GM04504 (cell line): ENCODE results near the gene SLC25A34.

Source experiments
- DNase-seq: peaks from one replicate; pipeline ENCODE4 v3.0.0-alpha.2; 2012; ENCODE audit warnings: low read depth

SLC25A34 gene

GRCh38 chr1:15775706-15776105 is 39.6 kb downstream of the SLC25A34 start:
- no peak for DNase-seq

GRCh38 chr1:15777909-15778707 is 42.0 kb downstream of the SLC25A34 start:
- DNase-seq: no peak

GRCh38 chr1:15785683-15786082 is 49.6 kb downstream of the SLC25A34 start:
- DNase-seq: no peak

GRCh38 chr1:15786581-15786980 is 50.5 kb downstream of the SLC25A34 start:
- peak; percentile 46 for DNase-seq

- DNase-seq: no peak
Measured at GRCh38 chr1:15788624-15789301, 52.7 kb downstream of the SLC25A34 start.
